ENCODE measurements around the gene ATP10A. TPM values are rescaled to one million over a fixed set of nuclear protein-coding genes. Genes with fewer than 3 reads are reported as not detected.

The ATP10A gene
- total and polyA plus RNA-seq, 9 of the 15 experiments (the other 6 are each of a cell fraction or from before 2014, with no cell fraction given): 0.09 TPM; not detected in 8

DNA sequence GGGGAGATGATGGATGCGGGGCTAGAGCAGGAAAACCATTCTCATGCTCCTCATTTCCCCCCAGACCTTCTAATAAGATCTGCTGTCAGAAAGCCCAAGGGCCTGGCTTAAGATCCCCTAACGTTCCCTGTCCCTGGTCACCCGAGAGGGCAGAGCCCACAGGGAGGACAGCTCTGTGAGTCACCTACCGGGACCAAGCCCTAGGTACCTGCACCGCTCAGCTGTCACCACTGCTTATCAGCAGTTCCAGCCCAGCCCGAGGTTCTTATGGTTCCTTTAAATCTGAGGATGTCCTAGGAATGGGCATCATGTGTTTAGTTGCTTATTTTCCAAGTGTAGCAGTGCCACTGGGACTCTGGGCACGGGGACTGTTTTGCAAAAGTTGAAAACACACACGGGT is 53.0 kb downstream of the ATP10A start (continued):
- TF ChIP-seq KLF10 (CRISPR knock-in tag; IDR thresholded peaks at IDR 0.05) (no peak), ZFPM2 (CRISPR knock-in tag; IDR thresholded peaks at IDR 0.05) (no peak), TRIM24 (IDR thresholded peaks at IDR 0.05) (no peak)

DNA sequence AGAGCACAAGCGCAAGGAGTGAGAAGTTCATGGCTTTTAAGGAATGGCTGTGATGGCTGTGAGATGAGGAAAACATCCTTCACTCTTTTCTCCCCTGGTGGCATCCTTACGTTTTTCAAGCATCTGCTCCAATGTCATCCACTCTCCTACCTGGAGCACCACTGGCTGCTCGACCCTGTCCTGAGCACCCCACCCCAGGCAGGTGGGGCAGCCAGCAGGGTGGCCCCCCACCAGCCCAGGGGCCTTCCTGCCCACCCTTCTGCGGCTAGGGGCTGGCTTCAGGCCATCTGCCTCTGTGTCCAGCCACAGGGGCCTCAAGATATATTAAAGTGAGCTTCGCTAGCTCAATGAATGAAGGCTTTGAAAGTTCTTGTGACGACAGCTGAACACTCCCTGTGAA is 56.1 kb downstream of the ATP10A start:
- Histone ChIP-seq H3K27me3 (ENCODE audit: control insufficient read depth in 2 of 2, insufficient read depth in 2 of 2, low read length in 2 of 2) (peaks cover 4 to 52% of the 10 kb centered on the region in 2 experiments; a peak in 3 of 5 replicates), H3K9me3 (replicated peaks; ENCODE audit: control insufficient read depth, insufficient read depth, low read depth, low read length) (no peaks in the 10 kb centered on the region), H3K9me1 (ENCODE audit: control insufficient read depth, insufficient read depth, low read length) (no peaks in the 10 kb centered on the region), H3K36me3 (ENCODE audit: control insufficient read depth, insufficient read depth, low read length) (no peaks in the 10 kb centered on the region), H3K4me3 (no peak overlapping the region), H3K27ac (ENCODE audit: extremely low read depth, low read depth, low read length) (no peak overlapping the region), H3K4me1 (replicated peaks in 1 of 2; ENCODE audit: control insufficient read depth in 2 of 2, insufficient read depth in 2 of 2, low read length in 2 of 2) (no peaks in the 10 kb centered on the region), H3K79me2 (ENCODE audit: control insufficient read depth, insufficient read depth, low read length) (no peaks in the 10 kb centered on the region), H3K9ac (ENCODE audit: insufficient read depth in 1 of 2, low read depth in 2 of 2, low read length in 2 of 2) (no peak overlapping the region), H4K20me1 (replicated peaks; ENCODE audit: control insufficient read depth, insufficient read depth, low read length) (no peaks in the 10 kb centered on the region; the same call in 1 of the 2 replicates), H3K4me2 (ENCODE audit: insufficient read depth, low read length) (no peak overlapping the region), H2AFZ (ENCODE audit: low read depth, low read length) (no peak overlapping the region)
- intact Hi-C loops (cut with micrococcal nuclease): no loop called here
- FAIRE-seq: no peak
- POLR2A ChIA-PET: no interaction called here
- in situ Hi-C loops (cut with MboI): no loop called here
- no peak for DNase-seq (ENCODE audit: extremely low read depth in 1 of 4, low spot score in 3 of 4)
- ATAC-seq: no peak
- CTCF ChIA-PET (ENCODE audit: low intra/inter-chr PET ratio): no interaction called here
- BruUV-seq (replicated peaks): no TSS peak
- WGBS (ENCODE audit: insufficient coverage, low coverage, missing lambda C conversion rate): 4% methylated on average over 6 of the region's 6 CpGs
- TF ChIP-seq, protein P1, sequence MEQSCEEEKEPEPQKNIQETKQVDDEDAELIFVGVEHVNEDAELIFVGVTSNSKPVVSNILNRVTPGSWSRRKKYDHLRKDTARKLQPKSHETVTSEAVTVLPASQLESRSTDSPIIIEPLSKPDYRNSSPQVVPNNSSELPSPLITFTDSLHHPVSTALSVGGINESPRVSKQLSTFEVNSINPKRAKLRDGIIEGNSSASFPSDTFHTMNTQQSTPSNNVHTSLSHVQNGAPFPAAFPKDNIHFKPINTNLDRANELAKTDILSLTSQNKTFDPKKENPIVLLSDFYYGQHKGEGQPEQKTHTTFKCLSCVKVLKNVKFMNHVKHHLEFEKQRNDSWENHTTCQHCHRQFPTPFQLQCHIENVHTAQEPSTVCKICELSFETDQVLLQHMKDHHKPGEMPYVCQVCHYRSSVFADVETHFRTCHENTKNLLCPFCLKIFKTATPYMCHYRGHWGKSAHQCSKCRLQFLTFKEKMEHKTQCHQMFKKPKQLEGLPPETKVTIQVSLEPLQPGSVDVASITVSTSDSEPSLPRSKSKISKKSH (CRISPR knock-in tag; IDR thresholded peaks at IDR 0.05): no peak
- TF ChIP-seq PTRF (tag; IDR thresholded peaks at IDR 0.05) (no peak), KLF16 (IDR thresholded peaks at IDR 0.05) (no peak), NR2F6 (CRISPR knock-in tag; IDR thresholded peaks at IDR 0.05) (no peak), SMARCA5 (IDR thresholded peaks at IDR 0.05) (no peak), BRF1 (IDR thresholded peaks at IDR 0.05; ENCODE audit: borderline replicate concordance, extremely low read depth, insufficient read length) (no peak), GATAD2A (IDR thresholded peaks at IDR 0.05) (no peak), PHB (CRISPR knock-in tag; IDR thresholded peaks at IDR 0.05) (no peak), ZNF324 (CRISPR knock-in tag; IDR thresholded peaks at IDR 0.05) (no peak)
- TF ChIP-seq, protein P2, sequence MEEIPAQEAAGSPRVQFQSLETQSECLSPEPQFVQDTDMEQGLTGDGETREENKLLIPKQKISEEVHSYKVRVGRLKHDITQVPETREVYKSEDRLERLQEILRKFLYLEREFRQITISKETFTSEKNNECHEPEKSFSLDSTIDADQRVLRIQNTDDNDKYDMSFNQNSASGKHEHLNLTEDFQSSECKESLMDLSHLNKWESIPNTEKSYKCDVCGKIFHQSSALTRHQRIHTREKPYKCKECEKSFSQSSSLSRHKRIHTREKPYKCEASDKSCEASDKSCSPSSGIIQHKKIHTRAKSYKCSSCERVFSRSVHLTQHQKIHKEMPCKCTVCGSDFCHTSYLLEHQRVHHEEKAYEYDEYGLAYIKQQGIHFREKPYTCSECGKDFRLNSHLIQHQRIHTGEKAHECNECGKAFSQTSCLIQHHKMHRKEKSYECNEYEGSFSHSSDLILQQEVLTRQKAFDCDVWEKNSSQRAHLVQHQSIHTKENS (CRISPR knock-in tag; IDR thresholded peaks at IDR 0.05): no peak
- TF ChIP-seq, protein P3, sequence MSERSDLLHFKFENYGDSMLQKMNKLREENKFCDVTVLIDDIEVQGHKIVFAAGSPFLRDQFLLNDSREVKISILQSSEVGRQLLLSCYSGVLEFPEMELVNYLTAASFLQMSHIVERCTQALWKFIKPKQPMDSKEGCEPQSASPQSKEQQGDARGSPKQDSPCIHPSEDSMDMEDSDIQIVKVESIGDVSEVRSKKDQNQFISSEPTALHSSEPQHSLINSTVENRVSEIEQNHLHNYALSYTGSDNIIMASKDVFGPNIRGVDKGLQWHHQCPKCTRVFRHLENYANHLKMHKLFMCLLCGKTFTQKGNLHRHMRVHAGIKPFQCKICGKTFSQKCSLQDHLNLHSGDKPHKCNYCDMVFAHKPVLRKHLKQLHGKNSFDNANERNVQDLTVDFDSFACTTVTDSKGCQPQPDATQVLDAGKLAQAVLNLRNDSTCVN (CRISPR knock-in tag; IDR thresholded peaks at IDR 0.05): no peak
- TF ChIP-seq, protein P4, sequence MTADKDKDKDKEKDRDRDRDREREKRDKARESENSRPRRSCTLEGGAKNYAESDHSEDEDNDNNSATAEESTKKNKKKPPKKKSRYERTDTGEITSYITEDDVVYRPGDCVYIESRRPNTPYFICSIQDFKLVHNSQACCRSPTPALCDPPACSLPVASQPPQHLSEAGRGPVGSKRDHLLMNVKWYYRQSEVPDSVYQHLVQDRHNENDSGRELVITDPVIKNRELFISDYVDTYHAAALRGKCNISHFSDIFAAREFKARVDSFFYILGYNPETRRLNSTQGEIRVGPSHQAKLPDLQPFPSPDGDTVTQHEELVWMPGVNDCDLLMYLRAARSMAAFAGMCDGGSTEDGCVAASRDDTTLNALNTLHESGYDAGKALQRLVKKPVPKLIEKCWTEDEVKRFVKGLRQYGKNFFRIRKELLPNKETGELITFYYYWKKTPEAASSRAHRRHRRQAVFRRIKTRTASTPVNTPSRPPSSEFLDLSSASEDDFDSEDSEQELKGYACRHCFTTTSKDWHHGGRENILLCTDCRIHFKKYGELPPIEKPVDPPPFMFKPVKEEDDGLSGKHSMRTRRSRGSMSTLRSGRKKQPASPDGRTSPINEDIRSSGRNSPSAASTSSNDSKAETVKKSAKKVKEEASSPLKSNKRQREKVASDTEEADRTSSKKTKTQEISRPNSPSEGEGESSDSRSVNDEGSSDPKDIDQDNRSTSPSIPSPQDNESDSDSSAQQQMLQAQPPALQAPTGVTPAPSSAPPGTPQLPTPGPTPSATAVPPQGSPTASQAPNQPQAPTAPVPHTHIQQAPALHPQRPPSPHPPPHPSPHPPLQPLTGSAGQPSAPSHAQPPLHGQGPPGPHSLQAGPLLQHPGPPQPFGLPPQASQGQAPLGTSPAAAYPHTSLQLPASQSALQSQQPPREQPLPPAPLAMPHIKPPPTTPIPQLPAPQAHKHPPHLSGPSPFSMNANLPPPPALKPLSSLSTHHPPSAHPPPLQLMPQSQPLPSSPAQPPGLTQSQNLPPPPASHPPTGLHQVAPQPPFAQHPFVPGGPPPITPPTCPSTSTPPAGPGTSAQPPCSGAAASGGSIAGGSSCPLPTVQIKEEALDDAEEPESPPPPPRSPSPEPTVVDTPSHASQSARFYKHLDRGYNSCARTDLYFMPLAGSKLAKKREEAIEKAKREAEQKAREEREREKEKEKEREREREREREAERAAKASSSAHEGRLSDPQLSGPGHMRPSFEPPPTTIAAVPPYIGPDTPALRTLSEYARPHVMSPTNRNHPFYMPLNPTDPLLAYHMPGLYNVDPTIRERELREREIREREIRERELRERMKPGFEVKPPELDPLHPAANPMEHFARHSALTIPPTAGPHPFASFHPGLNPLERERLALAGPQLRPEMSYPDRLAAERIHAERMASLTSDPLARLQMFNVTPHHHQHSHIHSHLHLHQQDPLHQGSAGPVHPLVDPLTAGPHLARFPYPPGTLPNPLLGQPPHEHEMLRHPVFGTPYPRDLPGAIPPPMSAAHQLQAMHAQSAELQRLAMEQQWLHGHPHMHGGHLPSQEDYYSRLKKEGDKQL (CRISPR knock-in tag; IDR thresholded peaks at IDR 0.05; ENCODE audit: borderline replicate concordance): no peak
